OCI-LY7 (cell line): Measurements from ENCODE around the gene RAP1A. TPM values are rescaled to one million over a fixed set of nuclear protein-coding genes. Genes with fewer than 3 reads are reported as not detected.

Experiments
- BruUV-seq: library from RNA; stranded (reverse); fragments of 400-500 nt; replicated peaks from 2 replicates; lab custom pipeline; 2021; lab: Mats Ljungman, UMichigan
- CTCF ChIA-PET: fragments of 300-600 bp; sonication (Branson Sonifier 250); formaldehyde crosslinking; loops from one replicate; lab custom pipeline; 2022; ENCODE audit warnings: antibody characterized with exemption; ENCODE audit not compliant: unreplicated experiment; lab: Charles Lee
- POLR2A ChIA-PET: fragments of 300-600 bp; sonication (Branson Sonifier 250); formaldehyde crosslinking; loops from one replicate; lab custom pipeline; 2022; ENCODE audit warnings: antibody characterized with exemption; lab: Charles Lee
- DNase-seq: peaks from one replicate; pipeline ENCODE4 v3.0.0-alpha.2; 2015; ENCODE audit warnings: low spot score
- H2AFZ ChIP-seq: fragments of 200-600 bp; sonication (generic), shearing (Covaris generic); 2 replicates; pipeline ENCODE4 v1.6.1; 2014; ENCODE audit warnings: mild to moderate bottlenecking, antibody characterized with exemption, low read length, moderate library complexity
- H3K27ac ChIP-seq: fragments of 200-600 bp; sonication (generic); 2 replicates; pipeline ENCODE4 v1.5.1; 2014; ENCODE audit warnings: mixed run types, low read depth, mild to moderate bottlenecking, moderate library complexity, low read length, inconsistent platforms; ENCODE audit not compliant: poor library complexity, severe bottlenecking
- H3K36me3 ChIP-seq: fragments of 200-600 bp; sonication (generic); 2 replicates; pipeline ENCODE4 v1.6.1; 2014; ENCODE audit warnings: mild to moderate bottlenecking, antibody characterized with exemption, low read length, moderate library complexity, mixed read lengths; ENCODE audit not compliant: insufficient read depth
- H3K4me1 ChIP-seq: fragments of 200-600 bp; sonication (generic); 2 replicates; pipeline ENCODE4 v1.5.1; 2014; ENCODE audit warnings: mild to moderate bottlenecking, low read length; ENCODE audit not compliant: insufficient read depth, poor library complexity, severe bottlenecking
- H3K4me2 ChIP-seq: fragments of 200-600 bp; sonication (generic); 2 replicates; pipeline ENCODE4 v1.6.1; 2014; ENCODE audit warnings: mild to moderate bottlenecking, low read length
- H3K4me3 ChIP-seq: fragments of 200-600 bp; sonication (generic); 2 replicates; pipeline ENCODE4 v1.5.1; 2014; ENCODE audit warnings: mild to moderate bottlenecking, low read depth, low read length; ENCODE audit not compliant: poor library complexity, severe bottlenecking
- H3K79me2 ChIP-seq: fragments of 200-600 bp; sonication (generic); 2 replicates; pipeline ENCODE4 v1.6.1; 2016; ENCODE audit warnings: low read depth, mild to moderate bottlenecking, low read length, moderate library complexity, mixed read lengths; ENCODE audit not compliant: insufficient read depth
- H3K9me2 ChIP-seq: fragments of 200-600 bp; sonication (generic); 2 replicates; pipeline ENCODE4 v1.6.1; 2016; ENCODE audit warnings: mild to moderate bottlenecking, low read length, mixed read lengths; ENCODE audit not compliant: insufficient read depth
- H3K9me3 ChIP-seq: fragments of 200-600 bp; sonication (generic); 2 replicates; pipeline ENCODE4 v1.6.1; 2014; ENCODE audit warnings: mild to moderate bottlenecking, mixed run types, low read length, mixed read lengths
- H4K20me1 ChIP-seq: fragments of 200-600 bp; sonication (generic); 2 replicates; pipeline ENCODE4 v1.6.1; 2014; ENCODE audit warnings: mild to moderate bottlenecking, antibody characterized with exemption, low read length, moderate library complexity, mixed read lengths; ENCODE audit not compliant: insufficient read depth
- CTCF ChIP-seq: fragments of 200-600 bp; sonication (generic); conservative IDR thresholded peaks from 2 replicates; pipeline ENCODE4 v1.5.1; 2014; ENCODE audit warnings: mild to moderate bottlenecking, antibody characterized with exemption, low read length, moderate library complexity, mixed read lengths
- EZH2phosphoT487 ChIP-seq: fragments of 200-600 bp; sonication (generic); IDR thresholded peaks from 2 replicates; pipeline ENCODE4 v1.6.1; 2018; ENCODE audit warnings: low read depth, borderline replicate concordance, mild to moderate bottlenecking, mixed run types, antibody characterized with exemption, low read length, moderate library complexity, mixed read lengths
- intact Hi-C: fragments of 100-400 bp; cut with micrococcal nuclease; formaldehyde crosslinking; loops from one replicate; pipeline ENCODE4 v1.10.0; 2022; ENCODE audit not compliant: unreplicated experiment
- total RNA-seq, 2 experiments: library from RNA; depleted of rRNA in 1 of 2; stranded (reverse); fragments of >200 nt in 1 of 2; shearing (Covaris generic) in 1 of 2; gene quantifications; 2 replicates each; pipeline ENCODE4 v1.2.3, GENCODE V29; 2014 to 2022

RAP1A gene
- total RNA-seq, 2 experiments from 2014 or later: 10.4 to 86.3 TPM

GRCh38 chr1:111756124-111756513 lies 136.5 kb downstream of the RAP1A start:
- Histone ChIP-seq H3K79me2 (peaks cover 64% of the 10 kb centered on the region), H3K4me1 (peaks cover 53% of the 10 kb centered on the region), H3K4me3 (peak overlapping the region; percentile 83), H3K9me2 (no peaks in the 10 kb centered on the region), H3K4me2 (peak overlapping the region; percentile 85), H3K36me3 (peaks cover 41% of the 10 kb centered on the region), H4K20me1 (peaks cover 6% of the 10 kb centered on the region; the same call in 1 of the 2 replicates), H2AFZ (peak overlapping the region; percentile 59; the same call in 1 of the 2 replicates), H3K9me3 (no peaks in the 10 kb centered on the region), H3K27ac (peak overlapping the region; percentile 81)
- no TSS peak for BruUV-seq
- no peak for DNase-seq
- intact Hi-C loops: loop anchor here (5.0 to 10.0 kb wide), 6 partner anchors 131 to 1121 kb away; no protein-coding TSS in a partner anchor
- no peak for TF ChIP-seq EZH2phosphoT487
- no peak for TF ChIP-seq CTCF
- POLR2A ChIA-PET: interaction anchor here (0.6 to 4.3 kb wide), 8 partner anchors 11 to 347 kb away, joined by 3 to 18 read pairs (median 4); no protein-coding TSS in a partner anchor
- CTCF ChIA-PET: interaction anchor here (0.6 kb wide), 1 partner anchor 9 kb away, joined by 3 read pairs; no protein-coding TSS in a partner anchor

- BruUV-seq: no TSS peak
- CTCF ChIA-PET: no interaction called here
These were observed 138.8 kb downstream of the RAP1A start for GRCh38 chr1:111758373-111758772.

More at GRCh38 chr1:111758373-111758772, 138.8 kb downstream of the RAP1A start:
- peaks cover 63% of the 10 kb centered on the region for H3K36me3 ChIP-seq
- no peaks in the 10 kb centered on the region for H3K9me2 ChIP-seq
- H3K9me3 ChIP-seq: no peaks in the 10 kb centered on the region
- H3K4me3 ChIP-seq: no peak overlapping the region
- peak; percentile 67 for TF ChIP-seq CTCF
- TF ChIP-seq EZH2phosphoT487: no peak
- no peak overlapping the region for H3K27ac ChIP-seq
- DNase-seq: peak; percentile 33
- H2AFZ ChIP-seq: no peak overlapping the region
- peaks cover 66% of the 10 kb centered on the region for H3K79me2 ChIP-seq
- intact Hi-C loops: loop anchor here (5.0 to 10.0 kb wide), 6 partner anchors 134 to 1124 kb away; no protein-coding TSS in a partner anchor
- peaks cover 6% of the 10 kb centered on the region; the same call in 1 of the 2 replicates for H4K20me1 ChIP-seq
- no peak overlapping the region for H3K4me2 ChIP-seq
- POLR2A ChIA-PET: no interaction called here
- H3K4me1 ChIP-seq: peaks cover 31% of the 10 kb centered on the region
